ENCODE data around the gene ARHGEF17.

Gene ARHGEF17

DNA sequence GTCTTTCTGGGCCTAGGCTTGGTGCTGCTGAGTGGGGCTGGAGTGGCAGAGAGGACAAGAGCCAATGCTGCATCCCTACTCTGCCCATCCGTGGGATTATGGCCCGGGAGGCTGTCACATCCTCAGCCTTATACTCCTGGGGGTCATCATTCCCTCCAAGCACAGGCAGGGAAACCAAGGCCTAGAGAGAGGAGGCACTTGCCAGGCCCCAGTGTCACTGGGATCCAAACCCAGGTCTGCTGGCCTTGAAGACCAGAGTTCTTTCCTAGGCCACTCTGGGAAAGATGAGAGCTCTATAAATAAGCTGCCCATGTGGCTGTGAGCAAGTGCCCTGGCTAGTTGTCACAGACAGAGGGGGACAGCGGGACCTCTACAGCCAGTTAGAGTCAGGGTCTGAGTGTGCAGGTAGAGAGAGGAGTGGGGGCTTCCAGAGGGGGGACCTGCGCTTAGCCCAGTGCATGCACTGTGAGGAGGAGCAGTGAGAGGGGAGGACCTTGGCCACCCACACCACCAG, 72.9 kb downstream of the ARHGEF17 start:
- no peak for DNase-seq (ENCODE audit: low spot score)

DNA sequence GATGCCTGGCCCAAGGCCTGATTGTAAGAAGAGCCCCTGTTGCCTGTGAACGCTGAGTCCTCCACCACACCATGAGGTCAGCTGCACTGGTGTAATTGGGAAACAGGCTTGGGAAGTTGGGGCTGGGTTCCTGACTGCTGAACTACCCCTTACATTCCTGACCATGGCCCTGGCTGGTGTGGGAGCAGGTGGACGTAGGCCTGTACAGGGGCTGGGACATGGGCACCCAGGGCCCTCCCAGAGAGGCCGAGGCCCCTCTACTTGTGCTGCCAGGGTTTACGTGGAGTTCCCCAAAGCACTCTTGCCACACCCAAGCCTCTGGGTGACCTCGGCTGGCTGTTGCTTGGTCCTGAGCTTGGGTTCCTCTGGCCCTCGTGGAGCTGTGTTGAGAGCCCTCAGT, 73.5 kb downstream of the ARHGEF17 start:
- no peak for DNase-seq (ENCODE audit: low spot score)

DNA sequence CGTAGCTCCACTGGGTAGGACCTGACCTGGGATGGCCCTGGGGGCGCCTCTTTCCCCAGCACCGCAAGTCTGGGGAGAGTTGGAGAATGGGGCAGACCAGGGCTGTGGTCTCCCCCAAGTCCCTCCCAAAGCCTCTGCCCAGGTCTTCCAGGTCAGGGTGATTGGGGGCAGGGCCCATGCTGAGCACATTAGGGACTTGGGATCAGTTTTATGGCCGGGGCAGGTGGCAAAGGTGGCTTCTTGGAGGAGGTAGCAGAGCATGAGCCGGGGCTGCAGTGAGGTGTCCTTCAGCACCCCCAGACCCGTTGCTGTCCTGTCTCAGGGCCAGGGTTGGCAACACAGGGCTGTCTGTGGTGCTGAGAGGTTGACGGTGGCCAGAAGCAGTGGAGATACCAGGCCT, 74.1 kb downstream of the ARHGEF17 start:
- no peak for DNase-seq (ENCODE audit: low spot score)

DNA sequence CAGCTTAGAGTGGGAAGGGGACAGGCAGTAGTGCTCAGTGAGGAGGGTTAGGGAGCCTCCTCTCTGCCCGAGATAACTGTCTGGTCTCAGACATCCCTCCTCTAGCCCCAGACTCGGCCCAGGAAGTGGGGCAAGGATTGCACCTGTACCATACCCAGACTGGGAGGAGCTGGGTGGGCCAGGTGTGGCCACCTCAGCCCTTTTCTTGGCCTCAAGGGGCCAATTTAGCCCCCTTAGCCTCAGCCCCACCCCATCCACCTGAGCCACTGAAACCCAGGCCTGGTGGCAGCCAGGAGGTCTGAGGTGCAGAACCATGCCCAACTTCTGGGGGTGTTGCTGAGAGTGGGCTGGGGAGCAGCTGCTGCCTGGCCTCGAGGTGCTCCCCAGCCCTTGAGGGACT, 74.7 kb downstream of the ARHGEF17 start:
- DNase-seq (ENCODE audit: low spot score), result no peak

DNA sequence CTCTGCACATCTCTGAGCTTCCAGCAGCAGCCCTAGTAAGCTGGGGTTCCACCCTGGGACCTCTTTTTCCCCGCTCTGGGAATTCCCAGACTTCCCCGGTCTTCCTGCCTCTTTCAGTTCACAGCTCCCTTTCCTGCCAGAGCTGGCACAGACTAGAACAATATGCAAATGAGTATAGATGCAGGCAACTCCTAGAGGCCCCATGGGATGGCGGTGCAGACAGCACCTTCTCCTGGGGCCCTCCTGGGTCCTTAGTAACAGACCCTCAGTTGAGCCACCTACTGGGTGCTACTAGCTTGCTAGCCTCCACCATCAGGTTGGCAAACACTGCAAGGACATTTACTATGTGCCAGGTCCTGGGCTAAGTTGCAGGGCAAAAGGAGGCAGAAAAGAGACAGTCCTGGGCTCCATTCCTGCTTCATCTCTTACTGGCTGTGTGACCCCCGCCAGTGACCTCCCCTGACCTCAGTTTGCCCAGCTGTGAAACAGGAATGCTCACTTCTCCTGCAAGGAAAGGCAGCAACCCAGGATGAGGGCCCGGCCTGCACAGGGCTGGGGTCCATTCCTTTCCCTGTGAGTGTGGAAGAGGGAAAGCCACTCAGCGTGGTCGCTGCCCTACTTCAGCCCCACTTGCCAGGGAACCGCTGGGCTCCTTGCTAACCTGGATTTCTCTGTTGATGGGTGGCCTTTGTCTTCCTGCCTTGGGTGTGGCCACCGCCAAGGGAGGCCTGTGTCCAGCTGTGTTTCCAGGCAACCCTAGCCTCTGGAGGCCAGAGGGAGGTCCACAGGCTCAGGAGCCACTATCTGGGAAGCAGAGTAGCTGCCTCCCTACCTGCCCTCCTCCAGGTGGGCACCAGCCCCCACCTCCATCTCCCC, 75.4 kb downstream of the ARHGEF17 start:
- DNase-seq (ENCODE audit: low spot score), result no peak

DNA sequence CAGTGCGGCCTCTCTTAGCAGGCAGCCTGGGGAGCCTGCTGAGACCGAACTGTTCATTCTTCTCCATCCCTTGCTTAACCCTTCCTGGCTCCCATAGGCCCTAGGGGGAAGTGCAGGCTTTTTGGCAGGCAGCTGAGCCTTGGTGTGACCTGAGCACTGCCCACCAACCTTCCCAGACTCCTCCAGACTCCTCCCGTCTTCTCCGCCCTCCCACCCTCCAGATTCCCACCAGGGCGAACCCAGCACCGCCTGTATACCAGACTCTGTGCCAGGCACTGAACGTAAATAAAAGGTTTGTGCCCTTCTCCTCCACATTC, 76.0 kb downstream of the ARHGEF17 start:
- no peak for DNase-seq (ENCODE audit: low spot score)

DNA sequence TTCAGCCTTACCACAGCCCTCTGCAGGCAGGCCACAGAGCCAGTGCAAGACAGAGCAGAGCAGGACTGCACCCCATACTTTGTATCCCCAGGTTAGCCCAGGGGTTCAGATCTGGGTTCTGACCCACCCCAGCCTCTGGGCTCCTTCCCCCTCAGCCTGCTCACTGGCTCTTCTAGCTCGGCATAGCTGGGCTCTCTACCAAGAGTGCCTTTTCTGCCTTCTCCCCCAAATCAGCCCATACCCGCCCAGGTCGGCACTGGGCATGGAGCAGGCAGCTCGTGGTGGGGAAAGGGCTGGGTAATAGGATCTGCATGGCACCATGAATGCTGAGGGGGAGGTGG, 76.4 kb downstream of the ARHGEF17 start:
- DNase-seq (ENCODE audit: low spot score), result no peak

DNA sequence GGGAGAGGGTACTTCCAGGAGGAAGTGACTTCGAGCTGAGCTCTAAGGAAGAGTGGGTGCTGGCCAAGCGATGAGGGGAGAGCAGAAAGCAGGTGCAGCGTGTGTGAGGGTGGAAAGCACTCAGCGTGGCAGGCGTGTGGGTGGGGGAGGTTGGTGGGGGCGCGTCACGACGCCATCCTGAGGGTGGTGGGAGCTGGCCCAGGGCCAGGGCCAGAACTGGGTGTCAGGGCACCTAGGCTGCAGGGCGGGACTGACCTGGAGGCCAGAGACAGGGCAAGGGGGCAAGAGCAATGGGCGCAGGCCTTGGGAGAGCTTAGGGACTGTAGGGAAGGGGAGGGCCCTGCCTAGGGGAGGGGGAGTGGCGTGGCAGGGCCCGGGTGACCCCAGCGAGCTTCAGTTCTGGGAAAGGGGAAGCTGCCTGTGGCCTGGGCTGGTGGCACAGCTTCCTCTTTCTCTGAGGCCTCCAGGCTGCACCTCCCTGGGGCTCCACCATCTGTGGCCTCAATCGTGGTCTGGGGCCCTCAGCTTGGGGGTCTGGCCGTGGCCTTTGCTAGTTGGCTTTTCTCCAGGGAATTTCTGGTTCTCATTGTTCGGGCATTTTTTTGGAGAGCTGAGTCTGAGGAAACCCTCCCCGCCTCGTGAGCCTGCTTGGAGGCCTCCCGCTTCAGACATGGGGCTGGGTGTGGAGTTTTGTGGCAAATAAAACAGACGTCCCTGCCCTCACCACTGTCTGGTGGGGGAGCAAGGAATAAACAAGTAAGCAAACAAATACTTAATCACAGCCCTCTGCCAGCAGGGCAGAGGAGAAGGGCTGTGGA, 77.0 kb downstream of the ARHGEF17 start:
- DNase-seq (ENCODE audit: low spot score), result no peak

DNA sequence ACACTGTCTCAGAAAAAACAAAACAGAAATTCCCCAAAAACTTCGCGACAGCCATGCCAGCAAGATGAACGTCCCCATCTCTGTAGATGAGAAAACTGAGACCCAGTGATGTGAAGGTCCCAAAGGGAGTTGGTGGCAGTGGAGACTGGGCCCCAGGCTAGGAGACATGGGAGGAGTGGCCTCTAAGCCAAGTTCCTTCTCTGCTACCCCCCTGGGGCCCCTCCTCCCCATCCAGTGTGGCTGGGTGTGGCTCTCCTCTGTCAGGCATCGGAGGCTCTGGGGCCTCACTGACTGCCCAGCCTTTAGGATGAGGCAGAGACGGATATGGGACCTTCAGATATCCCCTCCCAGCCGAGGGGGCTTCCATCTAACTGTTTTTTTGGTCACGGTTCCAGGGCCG, 77.9 kb downstream of the ARHGEF17 start:
- no peak for DNase-seq (ENCODE audit: low spot score)

DNA sequence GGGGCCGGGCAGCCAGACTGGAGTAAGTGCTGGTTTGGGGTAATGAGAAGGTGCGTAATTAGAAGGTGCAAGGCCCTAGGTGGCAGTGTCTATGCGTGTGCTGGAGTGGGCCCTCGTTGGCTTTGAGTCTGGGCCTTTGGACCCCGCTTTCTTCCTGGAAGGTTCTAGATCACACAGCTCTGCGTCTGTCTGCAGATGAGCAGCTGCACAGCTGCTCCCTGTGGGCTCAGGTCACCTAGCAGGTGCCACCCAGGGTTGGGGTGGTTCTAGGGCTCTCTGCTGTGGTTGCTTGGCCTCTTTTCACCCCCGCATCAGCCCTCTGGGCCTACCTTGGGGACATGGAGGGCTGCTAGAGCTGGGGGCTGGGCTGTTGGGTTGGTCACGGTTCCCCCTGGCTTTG, 78.5 kb downstream of the ARHGEF17 start:
- DNase-seq (ENCODE audit: low spot score), result no peak

DNA sequence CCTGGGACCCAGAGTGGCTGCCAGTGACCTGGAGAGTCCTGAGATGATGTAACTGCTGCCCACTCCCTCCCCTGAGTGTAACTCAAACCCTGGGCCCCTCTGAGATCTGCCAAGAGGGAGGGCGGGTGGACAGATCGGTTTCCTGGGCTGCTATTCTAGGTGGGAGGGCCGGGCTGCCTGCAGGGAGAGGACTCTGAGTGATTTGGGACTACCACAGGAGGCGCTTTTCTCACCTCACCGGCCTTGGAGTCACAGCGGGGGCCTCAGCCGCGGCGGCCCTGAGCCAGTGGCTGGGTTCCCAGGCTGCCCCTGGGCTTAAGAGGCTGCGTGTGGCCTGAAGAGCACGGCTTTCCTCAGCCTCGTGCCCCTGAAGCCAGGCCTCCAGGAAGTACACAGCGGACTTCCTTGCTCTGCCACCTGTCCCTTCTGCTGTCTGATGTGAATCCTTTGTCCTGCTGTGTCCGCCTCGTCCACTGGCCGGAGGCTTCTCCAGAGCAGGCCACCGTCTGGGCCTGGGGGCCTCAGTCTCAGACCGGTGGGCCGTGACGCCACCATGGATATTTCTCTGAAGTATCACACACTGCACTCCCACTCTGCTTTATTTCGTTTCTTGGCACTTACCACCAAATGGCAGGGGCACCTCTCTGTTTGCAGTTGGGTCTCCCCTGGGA, 79.7 kb downstream of the ARHGEF17 start:
- DNase-seq (ENCODE audit: low spot score), result no peak

DNA sequence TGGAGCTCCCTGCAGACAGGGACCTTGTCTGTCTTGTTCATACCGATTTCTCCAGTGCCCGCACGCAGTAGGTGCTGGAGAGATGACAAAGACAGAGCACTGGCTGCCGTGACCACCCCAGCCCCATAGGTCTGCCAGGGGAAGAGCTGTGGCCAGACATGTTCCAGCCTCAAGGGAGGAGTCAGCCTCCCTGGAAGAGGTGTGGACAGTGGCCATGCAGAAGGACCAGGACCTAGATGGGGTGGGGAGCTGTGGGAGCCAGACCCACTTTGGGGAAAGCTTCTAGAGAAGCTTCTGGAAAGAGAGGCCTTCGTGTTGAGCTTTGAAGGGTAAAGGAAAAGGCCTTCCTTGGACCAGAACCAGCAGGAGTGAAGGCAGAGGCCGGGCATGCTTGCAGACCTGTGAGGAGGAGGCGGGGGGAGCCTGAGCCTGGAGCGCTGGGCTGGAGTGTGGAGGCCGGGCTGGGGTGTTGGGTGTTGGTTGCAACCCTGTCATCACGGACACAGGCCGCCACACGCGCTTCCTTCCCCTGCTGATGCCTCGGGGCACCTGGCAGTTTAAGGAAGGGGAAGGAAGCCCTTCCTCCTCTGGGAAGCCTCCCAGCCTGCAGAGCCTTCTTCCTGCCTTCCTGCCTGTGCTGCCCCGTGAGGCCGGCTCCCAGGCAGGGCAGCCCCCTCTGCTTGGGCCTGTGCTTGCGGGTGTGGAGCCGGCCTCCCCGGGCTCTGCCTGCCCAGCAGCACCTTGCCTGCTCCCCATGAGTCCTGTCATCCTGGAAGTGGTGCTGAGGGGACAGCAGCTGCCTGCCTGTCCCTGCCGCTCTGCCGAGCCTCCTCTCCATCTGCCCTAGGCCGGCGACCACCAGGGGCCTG, 80.4 kb downstream of the ARHGEF17 start:
- DNase-seq (ENCODE audit: low spot score), result no peak

DNA sequence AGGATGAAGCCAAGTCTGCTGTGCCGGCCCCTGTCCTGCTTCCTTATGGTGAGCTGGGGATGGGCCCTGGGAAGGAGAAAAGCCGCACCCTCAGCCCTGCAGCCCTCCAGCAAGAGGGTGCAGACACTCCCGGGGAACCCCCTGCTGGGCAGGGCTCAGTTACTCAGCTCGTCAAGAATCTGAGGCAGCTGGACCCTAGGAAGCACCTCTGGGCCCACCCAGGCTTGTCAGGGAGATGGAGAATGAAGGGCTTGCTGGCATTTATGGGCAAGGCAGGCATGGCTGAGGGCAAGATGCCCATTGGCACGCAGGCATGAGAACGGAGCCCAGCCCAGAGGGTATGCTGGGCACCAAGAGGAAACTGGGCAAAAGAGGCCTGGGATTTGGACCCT, 81.1 kb downstream of the ARHGEF17 start:
- DNase-seq (ENCODE audit: low spot score), result peak; percentile 26

DNA sequence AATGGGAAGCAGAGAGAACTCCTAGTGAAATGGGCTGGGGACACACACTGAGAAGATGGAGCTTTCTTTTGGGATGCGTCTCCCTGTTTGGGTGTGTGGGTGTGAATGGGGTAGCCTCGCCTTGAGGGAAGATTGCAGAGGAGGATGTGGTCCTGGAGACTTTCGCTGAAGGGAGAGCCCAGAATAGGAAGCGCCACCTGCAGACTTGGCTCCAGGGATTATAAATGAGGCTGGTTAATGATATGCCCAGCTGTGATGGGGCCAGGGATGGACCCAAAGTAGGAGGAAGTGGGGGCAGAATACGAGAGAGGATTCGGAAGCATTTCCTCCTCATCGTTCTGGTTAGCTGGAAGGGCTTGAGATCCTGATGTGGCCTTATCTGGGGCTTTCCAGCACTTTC, 81.8 kb downstream of the ARHGEF17 start:
- no peak for DNase-seq (ENCODE audit: low spot score)

DNA sequence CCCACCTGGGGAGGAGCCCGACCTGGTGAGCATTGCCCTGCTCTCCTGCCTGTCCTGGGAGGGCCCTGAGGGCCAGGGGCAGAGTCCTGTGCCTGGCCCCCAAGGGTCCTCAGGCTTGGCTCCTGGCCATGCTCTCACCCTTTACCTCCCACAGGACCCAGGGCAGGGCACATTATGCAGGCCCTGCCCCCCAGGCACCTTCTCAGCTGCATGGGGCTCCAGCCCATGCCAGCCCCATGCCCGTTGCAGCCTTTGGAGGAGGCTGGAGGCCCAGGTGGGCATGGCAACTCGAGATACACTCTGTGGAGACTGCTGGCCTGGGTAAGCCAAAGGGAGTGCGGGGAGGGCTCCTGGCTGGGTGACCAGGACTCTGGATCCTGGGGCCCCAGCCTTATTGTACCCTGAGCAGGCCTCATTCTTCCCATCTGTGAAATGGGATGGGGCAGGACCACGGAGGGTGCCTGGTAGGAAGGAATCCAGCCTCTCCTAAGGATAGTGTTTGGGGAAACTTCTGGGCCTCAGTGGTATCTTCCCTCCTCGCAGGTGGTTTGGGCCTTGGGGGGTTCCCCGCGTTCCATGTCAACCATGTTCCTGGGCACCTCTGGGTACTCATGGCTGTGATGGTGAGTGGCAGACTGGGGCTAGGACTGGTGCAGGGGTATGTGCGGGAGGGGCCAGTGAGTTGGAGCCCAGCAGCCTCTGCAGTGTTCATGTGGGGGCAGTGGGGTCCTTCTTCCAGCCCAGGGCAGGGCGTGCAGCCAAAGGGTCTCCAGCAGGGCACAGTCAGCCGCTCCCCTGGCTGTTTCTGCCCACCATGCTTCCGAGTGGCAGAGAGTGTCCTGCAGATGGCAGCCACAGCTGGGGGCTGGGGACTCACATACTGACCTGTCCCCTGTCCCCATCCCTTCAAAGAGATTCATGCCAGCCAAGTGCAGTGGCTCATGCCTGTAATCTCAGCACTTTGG, 82.8 kb downstream of the ARHGEF17 start:
- DNase-seq (ENCODE audit: low spot score), result no peak

DNA sequence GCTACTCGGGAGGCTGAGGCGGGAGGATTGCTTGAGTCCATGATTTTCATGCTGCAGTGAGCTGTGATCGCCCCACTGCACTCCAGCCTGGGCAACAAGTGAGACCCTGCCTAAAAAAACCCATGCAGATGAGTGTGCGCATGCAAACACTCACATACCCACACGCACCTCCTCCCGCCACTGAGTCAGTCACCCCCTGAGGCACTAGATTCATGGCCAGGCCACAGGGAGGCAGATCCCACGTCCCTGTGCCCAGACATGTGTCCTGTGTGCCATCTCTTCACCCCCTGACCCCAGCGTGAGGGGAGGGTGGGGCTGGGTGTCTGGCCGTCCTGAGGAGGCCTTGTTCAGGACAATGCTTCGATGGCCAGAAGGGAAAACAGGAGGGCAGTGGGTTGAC, 83.6 kb downstream of the ARHGEF17 start:
- DNase-seq (ENCODE audit: low spot score), result no peak

DNA sequence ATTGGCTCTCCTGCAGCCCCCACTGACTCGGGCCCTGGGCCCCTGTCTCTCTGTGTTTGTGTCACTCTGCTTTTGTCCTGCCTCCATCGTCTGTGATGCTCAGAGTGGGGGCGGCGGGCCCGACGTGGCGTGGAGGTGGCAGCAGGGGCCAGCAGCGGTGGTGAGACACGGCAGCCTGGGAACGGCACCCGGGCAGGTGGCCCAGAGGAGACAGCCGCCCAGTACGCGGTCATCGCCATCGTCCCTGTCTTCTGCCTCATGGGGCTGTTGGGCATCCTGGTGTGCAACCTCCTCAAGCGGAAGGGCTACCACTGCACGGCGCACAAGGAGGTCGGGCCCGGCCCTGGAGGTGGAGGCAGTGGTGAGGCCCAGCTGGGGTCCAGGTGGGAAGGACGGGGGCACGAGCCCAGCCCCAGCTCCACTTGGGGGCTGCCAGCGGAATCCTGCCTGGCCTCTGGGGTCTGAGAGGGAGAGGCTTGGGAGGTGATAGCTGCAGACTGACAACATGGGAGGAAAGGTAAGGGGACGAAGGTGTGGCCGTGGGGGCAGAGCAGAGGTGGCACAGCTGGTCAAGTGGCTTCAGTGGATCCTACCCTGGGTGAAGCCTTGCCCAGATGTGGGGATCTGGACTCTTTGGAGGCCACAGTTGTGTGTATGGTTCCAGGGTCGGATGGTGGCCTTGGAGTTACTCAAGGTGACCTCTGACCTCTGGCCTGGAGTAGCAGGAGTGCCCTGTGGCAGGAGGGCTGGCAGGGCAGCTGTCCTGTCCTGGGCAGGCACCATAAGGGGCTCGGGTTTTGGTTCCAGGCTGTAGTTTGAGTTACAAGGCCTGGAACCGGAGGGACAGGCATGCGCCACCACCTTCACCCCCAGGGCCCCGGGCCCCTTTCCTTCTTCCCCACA, 84.3 kb downstream of the ARHGEF17 start:
- no peak for DNase-seq (ENCODE audit: low spot score)

DNA sequence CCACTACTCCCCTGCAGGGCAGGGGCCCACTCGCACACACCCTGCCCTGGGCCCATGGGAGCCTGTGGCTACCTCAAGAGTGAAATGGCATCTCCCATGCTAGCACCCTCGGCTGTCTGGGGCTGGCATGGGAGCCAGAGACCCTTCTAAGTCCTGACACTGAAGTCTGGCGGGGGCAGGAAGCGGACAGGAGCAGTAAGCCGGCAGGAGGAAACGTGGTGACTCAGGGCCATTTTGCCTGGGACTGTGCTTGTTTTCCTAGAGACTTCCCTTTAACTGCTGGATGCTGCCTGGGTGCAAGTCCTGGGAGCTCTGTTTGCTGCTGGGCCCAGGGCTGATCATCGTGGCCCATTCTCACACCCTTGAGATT, 84.9 kb downstream of the ARHGEF17 start:
- DNase-seq (ENCODE audit: low spot score), result no peak
